Activated CD4-positive, alpha-beta T cell treated with anti-CD3 and anti-CD28 coated beads, Interleukin-2, amount 50 U/mL, for 48 hours (primary cell): ENCODE measurements around the gene KIF3A.
A peak's percentile ranks its signal among the peaks of the same experiment; 100 is the strongest.

ENCODE experiments used
- DNase-seq, 2 experiments: peaks; one replicate each; pipeline ENCODE4 v3.0.0-alpha.2; 2020

KIF3A gene

DNA sequence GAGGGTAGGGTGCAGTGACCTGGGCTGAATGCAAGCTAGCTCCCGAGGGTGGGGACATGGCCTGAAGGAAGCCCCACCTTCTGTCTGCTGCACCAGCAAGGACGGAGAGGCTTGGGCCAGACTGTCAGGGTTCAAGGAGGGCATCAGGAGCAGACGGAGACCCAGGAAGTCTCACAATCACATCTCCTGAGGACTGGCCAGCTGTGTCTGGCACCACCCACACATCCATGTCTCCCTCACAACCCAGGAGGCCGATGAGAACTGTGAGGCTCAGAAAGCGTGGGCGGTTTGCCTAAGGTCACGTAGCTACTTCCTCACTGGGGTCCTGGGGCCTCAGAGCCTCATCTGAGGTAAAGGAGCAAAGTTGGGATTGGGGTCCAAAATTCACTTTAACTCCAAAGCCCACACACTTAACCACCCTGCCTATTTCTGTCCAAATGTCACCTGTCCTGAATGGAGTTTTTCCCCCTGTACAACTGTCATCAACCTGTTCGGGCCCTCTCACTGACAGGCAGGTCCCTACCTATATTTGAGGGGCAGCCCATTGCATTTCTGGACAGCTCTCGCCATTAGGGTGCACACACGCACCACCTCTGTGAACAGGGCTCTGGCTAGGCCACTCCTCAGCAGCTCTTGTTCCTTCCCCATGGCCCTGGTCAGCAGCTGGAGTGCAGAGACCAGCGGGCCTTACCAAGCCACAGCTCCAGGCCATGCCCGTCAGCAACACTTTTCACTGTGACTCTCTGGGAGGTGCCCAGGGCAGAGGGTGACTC lies 75.9 kb downstream of the KIF3A start:
- DNase-seq, result no peak

DNA sequence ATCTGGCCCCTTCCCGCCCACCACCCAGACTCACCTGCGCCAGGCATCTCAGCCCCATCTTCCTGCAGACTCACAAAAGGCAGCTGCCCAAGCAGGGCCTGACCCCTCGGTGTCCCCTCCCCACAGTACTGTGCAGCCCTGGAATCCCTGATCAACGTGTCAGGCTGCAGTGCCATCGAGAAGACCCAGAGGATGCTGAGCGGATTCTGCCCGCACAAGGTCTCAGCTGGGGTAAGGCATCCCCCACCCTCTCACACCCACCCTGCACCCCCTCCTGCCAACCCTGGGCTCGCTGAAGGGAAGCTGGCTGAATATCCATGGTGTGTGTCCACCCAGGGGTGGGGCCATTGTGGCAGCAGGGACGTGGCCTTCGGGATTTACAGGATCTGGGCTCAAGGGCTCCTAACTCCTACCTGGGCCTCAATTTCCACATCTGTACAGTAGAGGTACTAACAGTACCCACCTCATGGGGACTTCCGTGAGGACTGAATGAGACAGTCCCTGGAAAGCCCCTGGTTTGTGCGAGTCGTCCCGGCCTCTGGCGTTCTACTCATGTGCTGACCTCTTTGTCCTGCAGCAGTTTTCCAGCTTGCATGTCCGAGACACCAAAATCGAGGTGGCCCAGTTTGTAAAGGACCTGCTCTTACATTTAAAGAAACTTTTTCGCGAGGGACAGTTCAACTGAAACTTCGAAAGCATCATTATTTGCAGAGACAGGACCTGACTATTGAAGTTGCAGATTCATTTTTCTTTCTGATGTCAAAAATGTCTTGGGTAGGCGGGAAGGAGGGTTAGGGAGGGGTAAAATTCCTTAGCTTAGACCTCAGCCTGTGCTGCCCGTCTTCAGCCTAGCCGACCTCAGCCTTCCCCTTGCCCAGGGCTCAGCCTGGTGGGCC lies 77.5 kb downstream of the KIF3A start:
- DNase-seq, result no peak

- DNase-seq, result no peak
Observed at GRCh38 chr5:132658381-132659302, 78.7 kb downstream of the KIF3A start.

DNA sequence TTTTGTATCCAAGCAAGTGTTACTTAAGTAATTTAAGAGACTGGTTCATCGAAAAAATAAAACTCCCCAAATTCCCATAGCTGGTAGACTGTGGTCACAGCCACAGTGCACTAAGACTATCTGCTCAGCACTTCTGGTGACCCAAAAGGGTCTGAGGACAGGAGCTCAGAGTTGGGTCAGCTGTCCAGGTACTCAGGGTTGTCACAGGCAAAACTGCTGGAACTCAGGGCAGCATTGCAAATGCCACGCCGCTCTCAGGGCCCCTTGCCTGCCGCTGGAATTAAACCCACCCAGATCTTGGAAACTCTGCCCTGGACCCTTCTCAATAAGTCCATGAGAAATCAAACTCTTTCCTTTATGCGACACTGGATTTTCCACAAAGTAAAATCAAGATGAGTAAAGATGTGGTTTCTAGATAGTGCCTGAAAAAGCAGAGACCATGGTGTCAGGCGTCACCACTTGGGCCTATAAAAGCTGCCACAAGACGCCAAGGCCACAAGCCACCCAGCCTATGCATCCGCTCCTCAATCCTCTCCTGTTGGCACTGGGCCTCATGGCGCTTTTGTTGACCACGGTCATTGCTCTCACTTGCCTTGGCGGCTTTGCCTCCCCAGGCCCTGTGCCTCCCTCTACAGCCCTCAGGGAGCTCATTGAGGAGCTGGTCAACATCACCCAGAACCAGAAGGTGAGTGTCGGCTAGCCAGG lies 79.5 kb downstream of the KIF3A start, which contains the start of gene IL13:
Gene IL13, plus strand, starts transcription at position 498 of the 705 bp plus-strand sequence. Its CDS starts 14 bp downstream, at position 512.
- peak in 1 of 2 experiments; percentile 49 for DNase-seq

GRCh38 chr5:132656774-132657355 lies 80.5 kb downstream of the KIF3A start:
- DNase-seq, result no peak

DNA sequence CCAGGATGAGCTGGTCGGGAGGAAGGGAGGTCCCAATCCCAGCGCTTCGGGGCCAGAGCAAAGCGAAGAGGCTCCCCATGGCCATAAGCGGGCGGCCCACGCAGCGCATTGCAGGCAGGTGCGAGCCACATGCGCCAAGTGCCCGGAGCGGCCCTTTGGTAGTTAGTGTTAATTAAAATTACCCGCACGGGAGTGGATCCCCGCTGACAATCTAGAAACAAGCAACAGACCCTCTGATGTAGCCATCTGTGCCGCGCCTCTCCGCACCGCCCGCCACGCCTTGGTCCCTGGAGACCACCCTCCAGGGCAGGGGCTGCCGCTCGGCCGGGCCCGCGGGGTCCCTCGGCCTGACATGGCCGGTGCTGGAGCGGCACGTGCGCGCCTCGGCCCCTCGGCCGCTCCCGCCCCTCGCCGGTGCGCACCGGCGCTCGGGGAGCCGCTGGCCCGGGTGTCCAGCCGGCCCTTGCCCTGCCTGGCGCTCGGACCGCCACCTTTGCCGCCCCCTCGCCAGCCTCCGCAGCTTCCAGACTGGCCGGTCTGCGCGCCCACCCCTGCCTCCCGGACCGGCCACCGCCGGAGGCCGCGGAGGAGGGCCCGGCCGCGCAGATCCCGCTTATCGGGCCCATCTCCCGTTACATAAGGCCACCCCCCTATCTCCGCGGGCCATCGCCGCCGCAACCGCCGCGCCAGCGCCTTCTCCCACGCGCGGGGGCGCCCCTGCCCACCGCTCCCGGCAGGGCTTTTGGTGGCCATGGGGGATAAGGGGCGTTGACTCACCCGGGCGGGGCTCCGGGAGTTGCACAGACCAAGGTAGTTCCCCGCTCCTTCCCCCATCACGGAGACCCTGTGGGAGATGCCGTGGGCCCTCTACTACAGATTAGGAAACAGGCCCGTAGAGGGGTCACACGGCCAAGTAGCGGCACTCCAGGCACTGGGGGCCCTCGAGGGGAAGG lies 81.2 kb downstream of the KIF3A start:
- DNase-seq, result peak in 1 of 2 experiments; percentile 59

- no peak for DNase-seq
Observed at GRCh38 chr5:132653716-132654115, 83.6 kb downstream of the KIF3A start.

DNA sequence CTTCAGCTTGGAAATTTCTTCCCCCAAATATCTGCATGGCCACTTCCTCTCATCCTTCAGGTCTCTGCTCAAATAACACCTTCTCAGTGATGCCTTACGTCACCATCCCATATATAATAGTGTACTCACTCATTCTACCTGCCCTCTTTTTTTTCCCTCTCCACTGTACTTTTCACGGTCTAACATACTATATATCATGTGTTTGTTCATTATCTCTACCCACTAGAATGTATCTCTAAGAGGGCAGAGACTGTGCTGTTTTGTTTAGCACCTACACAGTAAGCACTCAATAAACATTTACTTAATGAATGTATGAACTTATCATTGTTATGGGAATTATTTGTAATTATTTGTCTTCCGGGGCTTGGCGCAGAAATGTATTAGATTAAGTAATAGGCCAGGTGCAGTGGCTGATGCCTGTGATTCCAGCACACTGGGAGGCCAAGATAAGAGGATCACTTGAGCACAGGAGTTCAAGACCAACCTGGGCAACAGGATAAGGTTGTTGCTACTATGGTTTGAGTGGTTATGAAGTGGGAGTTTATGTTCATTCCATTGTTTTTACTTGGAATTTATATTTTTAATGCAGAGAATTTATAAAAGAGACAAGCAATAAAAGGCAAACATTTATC lies 85.4 kb downstream of the KIF3A start:
- DNase-seq, result no peak

DNA sequence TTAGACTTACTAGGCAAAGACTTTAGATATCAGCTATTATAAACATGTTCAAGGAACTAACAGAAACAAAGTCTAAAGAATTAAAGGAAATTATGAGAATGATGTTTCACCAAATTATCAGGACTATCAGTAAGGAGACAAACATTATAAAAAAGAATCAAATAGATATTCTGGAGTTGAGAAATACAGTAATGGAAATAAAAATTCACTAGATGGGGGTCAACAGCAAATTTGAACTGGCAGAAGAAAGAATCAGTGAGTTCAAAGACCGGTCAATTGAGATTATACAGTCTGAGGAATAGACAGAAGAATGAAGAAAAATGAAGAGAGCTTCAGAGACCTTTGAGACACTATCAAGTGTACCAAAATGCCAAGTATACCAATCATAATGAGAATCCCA lies 89.0 kb downstream of the KIF3A start:
- DNase-seq, result no peak

GRCh38 chr5:132647473-132647872 lies 89.9 kb downstream of the KIF3A start:
- DNase-seq, result no peak

GRCh38 chr5:132646583-132647266 lies 90.6 kb downstream of the KIF3A start:
- DNase-seq, result no peak

DNA sequence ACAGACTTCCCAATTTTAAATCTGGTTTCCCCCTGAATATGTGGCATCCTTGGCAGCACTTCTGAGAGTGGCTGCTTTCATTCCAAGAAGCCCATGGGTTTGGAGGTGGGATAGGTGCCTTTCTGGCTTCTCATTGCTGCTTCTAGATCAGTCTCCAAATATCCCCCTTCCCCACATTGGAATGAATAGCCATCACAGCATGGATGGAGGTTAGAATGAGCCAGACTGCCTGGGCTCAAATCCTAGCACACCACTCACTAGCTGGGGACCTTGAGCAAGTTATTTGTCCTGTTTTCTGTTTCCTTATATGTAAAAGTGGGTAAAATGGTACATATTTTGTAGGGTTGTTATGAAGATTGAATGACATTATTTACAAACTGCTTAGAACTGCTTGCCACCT lies 93.2 kb downstream of the KIF3A start:
- DNase-seq, result no peak
